Measurements from ENCODE around the gene ABR. TPM values are rescaled to one million over a fixed set of nuclear protein-coding genes. Genes with fewer than 3 reads are reported as not detected.
"Not testable (repeated sequence)": the region's sequence is repeated elsewhere in the genome, so short reads cannot be mapped to it uniquely, and the experiment has no call there.

ABR gene
- total RNA-seq, 2 donors from 2014 or later, result 36.0 to 45.8 TPM

GRCh38 chr17:1099242-1099641, 80.5 kb downstream of the ABR start:
- ATAC-seq, result no peak
- Mint-ChIP-seq H3K9me3 (no peaks in the 10 kb centered on the region), H3K36me3 (peaks cover 7 to 17% of the 10 kb centered on the region in 2 donors), H3K27ac (peak overlapping the region in 1 of 2 donors; percentile 23)
- DNase-seq (ENCODE audit: low spot score in 2 of 2), result no peak

GRCh38 chr17:1097972-1098744, 81.6 kb downstream of the ABR start:
- not testable (repeated sequence) for DNase-seq (ENCODE audit: low spot score in 2 of 2); H3K9me3 Mint-ChIP-seq
- ATAC-seq, result peak; percentile 13 to 46
- Mint-ChIP-seq H3K27ac (peak overlapping the region; percentile 20 to 68), H3K36me3 (peaks cover 7 to 17% of the 10 kb centered on the region in 2 donors)

- DNase-seq (ENCODE audit: low spot score in 2 of 2) (no peak), ATAC-seq (no peak)
- peaks cover 7 to 17% of the 10 kb centered on the region in 2 donors for H3K36me3 Mint-ChIP-seq
- no peaks in the 10 kb centered on the region for H3K9me3 Mint-ChIP-seq
- H3K27ac Mint-ChIP-seq, result no peak overlapping the region
Observed at GRCh38 chr17:1096215-1096614, 83.6 kb downstream of the ABR start.

- H3K27ac Mint-ChIP-seq, result no peak overlapping the region
- no peak for DNase-seq (ENCODE audit: low spot score in 2 of 2)
Observed at GRCh38 chr17:1095853-1096173, 84.0 kb downstream of the ABR start.

GRCh38 chr17:1095090-1095852, 84.5 kb downstream of the ABR start:
- Mint-ChIP-seq H3K9me3 (no peaks in the 10 kb centered on the region), H3K27ac (no peak overlapping the region), H3K36me3 (peaks cover 7 to 17% of the 10 kb centered on the region in 2 donors)
- no peak for ATAC-seq
- no peak for DNase-seq (ENCODE audit: low spot score in 2 of 2)

More at GRCh38 chr17:1095853-1096173, 84.0 kb downstream of the ABR start:
- no peak for ATAC-seq
- Mint-ChIP-seq H3K36me3 (peaks cover 7 to 17% of the 10 kb centered on the region in 2 donors), H3K9me3 (no peaks in the 10 kb centered on the region)

GRCh38 chr17:1094591-1094990, 85.2 kb downstream of the ABR start:
- H3K9me3 Mint-ChIP-seq, result no peaks in the 10 kb centered on the region

GRCh38 chr17:1091900-1092299, 87.9 kb downstream of the ABR start:
- Mint-ChIP-seq H3K9me3 (no peaks in the 10 kb centered on the region), H3K36me3 (no peaks in the 10 kb centered on the region), H3K27ac (no peak overlapping the region)
- no peak for DNase-seq (ENCODE audit: low spot score in 2 of 2)
- no peak for ATAC-seq

More at GRCh38 chr17:1094591-1094990, 85.2 kb downstream of the ABR start:
- no peak for DNase-seq (ENCODE audit: low spot score in 2 of 2)
- no peak for ATAC-seq
- Mint-ChIP-seq H3K36me3 (peaks cover 5 to 16% of the 10 kb centered on the region in 2 donors), H3K27ac (peak overlapping the region in 1 of 2 donors; percentile 69)

- H3K36me3 Mint-ChIP-seq, result no peaks in the 10 kb centered on the region
- ATAC-seq, result no peak
- no peak for DNase-seq (ENCODE audit: low spot score in 2 of 2)
- peak overlapping the region in 1 of 2 donors; percentile 65 for H3K27ac Mint-ChIP-seq
- H3K9me3 Mint-ChIP-seq, result no peaks in the 10 kb centered on the region
Observed at GRCh38 chr17:1091190-1091534, 88.6 kb downstream of the ABR start.

GRCh38 chr17:1090465-1091189, 89.2 kb downstream of the ABR start:
- Mint-ChIP-seq H3K27ac (no peak overlapping the region), H3K9me3 (no peaks in the 10 kb centered on the region), H3K36me3 (no peaks in the 10 kb centered on the region)
- ATAC-seq (no peak), DNase-seq (ENCODE audit: low spot score in 2 of 2) (no peak)

GRCh38 chr17:1089915-1090314, 89.9 kb downstream of the ABR start:
- ATAC-seq, result no peak
- Mint-ChIP-seq H3K36me3 (no peaks in the 10 kb centered on the region), H3K9me3 (no peaks in the 10 kb centered on the region)

GRCh38 chr17:1087381-1088241, 92.2 kb downstream of the ABR start:
- ATAC-seq (no peak), DNase-seq (ENCODE audit: low spot score in 2 of 2) (no peak)
- H3K36me3 Mint-ChIP-seq, result no peaks in the 10 kb centered on the region
- H3K9me3 Mint-ChIP-seq, result no peaks in the 10 kb centered on the region
- H3K27ac Mint-ChIP-seq, result no peak overlapping the region

More at GRCh38 chr17:1089915-1090314, 89.9 kb downstream of the ABR start:
- no peak overlapping the region for H3K27ac Mint-ChIP-seq
- DNase-seq (ENCODE audit: low spot score in 2 of 2), result no peak

- Mint-ChIP-seq H3K9me3 (no peaks in the 10 kb centered on the region), H3K27ac (no peak overlapping the region), H3K36me3 (no peaks in the 10 kb centered on the region)
- no peak for ATAC-seq
- no peak for DNase-seq (ENCODE audit: low spot score in 2 of 2)
Observed at GRCh38 chr17:1083451-1084187, 96.2 kb downstream of the ABR start.

GRCh38 chr17:1082579-1082978, 97.2 kb downstream of the ABR start:
- Mint-ChIP-seq H3K36me3 (no peaks in the 10 kb centered on the region), H3K27ac (no peak overlapping the region), H3K9me3 (no peaks in the 10 kb centered on the region)
- DNase-seq (ENCODE audit: low spot score in 2 of 2) (no peak), ATAC-seq (no peak)

- Mint-ChIP-seq H3K27ac (peak overlapping the region in 1 of 2 donors; percentile 55), H3K9me3 (no peaks in the 10 kb centered on the region), H3K36me3 (no peaks in the 10 kb centered on the region)
- ATAC-seq, result no peak
- DNase-seq (ENCODE audit: low spot score in 2 of 2), result no peak
Observed at GRCh38 chr17:1078831-1079561, 100.8 kb downstream of the ABR start.

- ATAC-seq (no peak), DNase-seq (ENCODE audit: low spot score in 2 of 2) (no peak)
- H3K36me3 Mint-ChIP-seq, result no peaks in the 10 kb centered on the region
- H3K27ac Mint-ChIP-seq, result peak overlapping the region in 1 of 2 donors; percentile 44
- no peaks in the 10 kb centered on the region for H3K9me3 Mint-ChIP-seq
Observed at GRCh38 chr17:1077986-1078711, 101.6 kb downstream of the ABR start.

Measured in activated naive CD4-positive, alpha-beta T cell treated with anti-CD3 and anti-CD28 coated beads, Interleukin-2, amount 50 U/mL, for 72 hours (primary cell).